A549 (cell line): ENCODE measurements around the gene TUBD1. TPM values are rescaled to one million over a fixed set of nuclear protein-coding genes. Genes with fewer than 3 reads are reported as not detected.

ENCODE experiments used
- ATAC-seq, 2 experiments: fragments of 200-7000 bp in 1 of 2; fragments of >200 bp in 1 of 2; cut with Nextera tagmentation in 1 of 2; cut with Tn5 transposase in 1 of 2; 3 replicates each; pipeline versions ENCODE4 v1.8.0 to v1.9.1; 2018 to 2020; ENCODE audit warnings: mild to moderate bottlenecking in 1 of 2, moderate library complexity in 1 of 2
- CTCF ChIA-PET: fragments of 300-600 bp; sonication (Branson Sonifier 250); formaldehyde crosslinking; extraction: SDS; loops from one replicate; lab custom pipeline; 2021; ENCODE audit warnings: antibody characterized with exemption, inconsistent platforms; lab: Yijun Ruan, JAX
- POLR2A ChIA-PET: fragments of 350-600 bp; formaldehyde crosslinking; extraction: SDS; loops from one replicate; lab custom pipeline; 2021; ENCODE audit warnings: antibody characterized with exemption, inconsistent platforms; lab: Yijun Ruan, JAX
- DNase-seq, 2 experiments: peaks; one replicate each; pipeline versions ENCODE4 v3.0.0 to v3.0.0-alpha.2; 2011 to 2016; ENCODE audit warnings: low read depth in 1 of 2, low spot score in 1 of 2
- FAIRE-seq: peaks from 2 replicates; lab custom pipeline; 2011; peaks lifted over from hg19 to GRCh38; lab: Jason Lieb, UNC
- H3K27ac ChIP-seq, 2 experiments: fragments of >200 bp; sonication (Bioruptor Twin); formaldehyde crosslinking; 3 replicates each; pipeline ENCODE4 v1.5.1; 2016 to 2017
- H3K4me1 ChIP-seq: fragments of >200 bp; sonication (Bioruptor Twin); formaldehyde crosslinking; 3 replicates; pipeline ENCODE4 v1.6.1; 2016
- H3K4me2 ChIP-seq: fragments of >200 bp; sonication (Bioruptor Twin); formaldehyde crosslinking; 3 replicates; pipeline ENCODE4 v1.6.1; 2016
- H3K4me3 ChIP-seq: fragments of >200 bp; sonication (Bioruptor Twin); formaldehyde crosslinking; 3 replicates; pipeline ENCODE4 v1.5.1; 2016
- H3K9me3 ChIP-seq: fragments of >200 bp; sonication (Bioruptor Twin); formaldehyde crosslinking; 3 replicates; pipeline ENCODE4 v1.6.1; 2016
- EHF ChIP-seq: fragments of 250-450 bp; sonication (Bioruptor Pico); IDR thresholded peaks from 2 replicates; pipeline ENCODE4 v1.5.0; 2020; ENCODE audit warnings: mild to moderate bottlenecking
- EHMT2 ChIP-seq: fragments of 200-600 bp; sonication (generic); IDR thresholded peaks from 2 replicates; pipeline ENCODE4 v1.6.1; 2016; ENCODE audit warnings: antibody characterized with exemption, low read depth, mild to moderate bottlenecking, moderate library complexity
- HMGXB4 ChIP-seq: fragments of 250-450 bp; sonication (Bioruptor Pico); IDR thresholded peaks from 2 replicates; pipeline ENCODE4 v1.5.0; 2021; ENCODE audit warnings: mild to moderate bottlenecking, moderate library complexity, borderline replicate concordance
- HOXA7 ChIP-seq: fragments of 250-450 bp; sonication (Bioruptor Pico); IDR thresholded peaks from 2 replicates; pipeline ENCODE4 v1.5.0; 2020; ENCODE audit warnings: mild to moderate bottlenecking, moderate library complexity
- HOXB13 ChIP-seq: fragments of 250-450 bp; sonication (Bioruptor Pico); IDR thresholded peaks from 2 replicates; pipeline ENCODE4 v1.5.0; 2020; ENCODE audit warnings: low read depth, mild to moderate bottlenecking, moderate library complexity
- HOXB5 ChIP-seq: fragments of 250-450 bp; sonication (Bioruptor Pico); IDR thresholded peaks from 2 replicates; pipeline ENCODE4 v1.5.0; 2020; ENCODE audit warnings: mild to moderate bottlenecking, moderate library complexity
- JUN ChIP-seq, 2 experiments: fragments of >200 bp; sonication (Bioruptor Twin); formaldehyde crosslinking; IDR thresholded peaks; 2 replicates in 1 of 2; 3 replicates in 1 of 2; pipeline ENCODE4 v1.6.1; 2016 to 2017
- MAFK ChIP-seq: fragments of 450-650 bp; IDR thresholded peaks from 2 replicates; pipeline ENCODE4 v1.6.1; 2014; ENCODE audit not compliant: partially characterized antibody
- NPAS2 ChIP-seq: fragments of 250-450 bp; sonication (Bioruptor Pico); IDR thresholded peaks from 2 replicates; pipeline ENCODE4 v1.8.0; 2022; ENCODE audit warnings: mild to moderate bottlenecking, moderate library complexity, borderline replicate concordance
- PHF8 ChIP-seq: fragments of 200-600 bp; sonication (generic); IDR thresholded peaks from 2 replicates; pipeline ENCODE4 v1.6.1; 2016; ENCODE audit warnings: low read depth, mild to moderate bottlenecking, antibody characterized with exemption, moderate library complexity, borderline replicate concordance
- POLR2AphosphoS2 ChIP-seq: conservative IDR thresholded peaks from 2 replicates; pipeline ENCODE4 v1.6.1; 2012; ENCODE audit warnings: low read length, improper control_type of control experiment, inconsistent platforms
- RARB ChIP-seq: fragments of 250-450 bp; sonication (Bioruptor Pico); IDR thresholded peaks from 2 replicates; pipeline ENCODE4 v1.8.0; 2021; ENCODE audit warnings: mild to moderate bottlenecking, moderate library complexity
- SMC3 ChIP-seq: fragments of >200 bp; sonication (Bioruptor Twin); formaldehyde crosslinking; IDR thresholded peaks from 3 replicates; pipeline ENCODE4 v1.6.1; 2018; ENCODE audit warnings: inconsistent platforms
- ZC3H11A ChIP-seq: fragments of 450-650 bp; IDR thresholded peaks from 2 replicates; pipeline ENCODE4 v1.6.1; 2014; ENCODE audit warnings: antibody characterized with exemption, mild to moderate bottlenecking
- ZFP36 ChIP-seq: fragments of 450-650 bp; IDR thresholded peaks from 2 replicates; pipeline ENCODE4 v1.6.1; 2014; ENCODE audit warnings: borderline replicate concordance; ENCODE audit not compliant: partially characterized antibody
- WGBS: methylation state at CpG from one replicate; pipeline ENCODE4 v1.1.6; 2017; ENCODE audit errors: missing lambda C conversion rate; 5-methylcytosine and 5-hydroxymethylcytosine counted together
- polyA plus RNA-seq, 4 experiments: library from polyadenylated mRNA; depleted of rRNA in 3 of 4; stranded (reverse); fragments of >200 nt; fragmentation: RNase III in 1 of 4; extraction: RNeasy Plus Mini Kit Qiagen cat#74134 plus additional on column Dnase treatment in 1 of 4; gene quantifications; 2 replicates in 3 of 4; 3 replicates in 1 of 4; pipeline ENCODE4 v1.2.3, GENCODE V29; 2011 to 2017
- TF ChIP-seq, protein P1 (sequence below): fragments of 200-600 bp; sonication (generic); IDR thresholded peaks from 2 replicates; pipeline ENCODE4 v1.6.1; 2016; ENCODE audit warnings: antibody characterized with exemption, mild to moderate bottlenecking, moderate library complexity
- TF ChIP-seq, protein P2 (sequence below): fragments of >200 bp; sonication (Bioruptor Twin); formaldehyde crosslinking; IDR thresholded peaks from 2 replicates; pipeline ENCODE4 v1.6.1; 2016
- TF ChIP-seq, protein P3 (sequence below): IDR thresholded peaks from 2 replicates; pipeline ENCODE4 v1.6.1; 2012
- TF ChIP-seq, protein P4 (sequence below): IDR thresholded peaks from 2 replicates; pipeline ENCODE4 v1.6.1; 2012

TUBD1 gene
- polyA plus RNA-seq, 2 of the 4 experiments (the other 2 are of a cell fraction), result 15.9 to 24.4 TPM

- TF ChIP-seq, protein P1, sequence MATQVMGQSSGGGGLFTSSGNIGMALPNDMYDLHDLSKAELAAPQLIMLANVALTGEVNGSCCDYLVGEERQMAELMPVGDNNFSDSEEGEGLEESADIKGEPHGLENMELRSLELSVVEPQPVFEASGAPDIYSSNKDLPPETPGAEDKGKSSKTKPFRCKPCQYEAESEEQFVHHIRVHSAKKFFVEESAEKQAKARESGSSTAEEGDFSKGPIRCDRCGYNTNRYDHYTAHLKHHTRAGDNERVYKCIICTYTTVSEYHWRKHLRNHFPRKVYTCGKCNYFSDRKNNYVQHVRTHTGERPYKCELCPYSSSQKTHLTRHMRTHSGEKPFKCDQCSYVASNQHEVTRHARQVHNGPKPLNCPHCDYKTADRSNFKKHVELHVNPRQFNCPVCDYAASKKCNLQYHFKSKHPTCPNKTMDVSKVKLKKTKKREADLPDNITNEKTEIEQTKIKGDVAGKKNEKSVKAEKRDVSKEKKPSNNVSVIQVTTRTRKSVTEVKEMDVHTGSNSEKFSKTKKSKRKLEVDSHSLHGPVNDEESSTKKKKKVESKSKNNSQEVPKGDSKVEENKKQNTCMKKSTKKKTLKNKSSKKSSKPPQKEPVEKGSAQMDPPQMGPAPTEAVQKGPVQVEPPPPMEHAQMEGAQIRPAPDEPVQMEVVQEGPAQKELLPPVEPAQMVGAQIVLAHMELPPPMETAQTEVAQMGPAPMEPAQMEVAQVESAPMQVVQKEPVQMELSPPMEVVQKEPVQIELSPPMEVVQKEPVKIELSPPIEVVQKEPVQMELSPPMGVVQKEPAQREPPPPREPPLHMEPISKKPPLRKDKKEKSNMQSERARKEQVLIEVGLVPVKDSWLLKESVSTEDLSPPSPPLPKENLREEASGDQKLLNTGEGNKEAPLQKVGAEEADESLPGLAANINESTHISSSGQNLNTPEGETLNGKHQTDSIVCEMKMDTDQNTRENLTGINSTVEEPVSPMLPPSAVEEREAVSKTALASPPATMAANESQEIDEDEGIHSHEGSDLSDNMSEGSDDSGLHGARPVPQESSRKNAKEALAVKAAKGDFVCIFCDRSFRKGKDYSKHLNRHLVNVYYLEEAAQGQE, result no peak
- TF ChIP-seq SMC3, result no peak
These were observed 4.5 kb downstream of the TUBD1 start (continued) for GRCh38 chr17:59888145-59888750.

DNA sequence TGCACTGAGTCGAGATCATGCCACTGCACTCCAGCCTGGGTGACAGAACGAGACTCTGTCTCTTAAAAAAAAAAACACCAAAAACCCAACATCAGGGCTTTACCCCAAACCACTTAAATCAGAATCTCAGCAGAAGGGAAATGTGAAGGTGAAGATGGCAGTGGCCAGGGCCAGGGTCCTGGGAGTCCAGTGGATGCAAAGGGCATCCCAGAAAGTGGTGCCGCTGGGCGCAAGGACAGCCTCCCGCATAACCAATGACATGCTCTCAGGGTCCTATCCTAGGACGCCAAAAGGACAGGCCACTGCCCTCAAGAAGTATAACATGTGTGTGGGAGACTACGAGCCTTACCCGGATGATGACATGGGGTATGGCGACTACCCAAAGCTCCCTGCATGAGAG is 7.9 kb downstream of the TUBD1 start:
- H3K27ac ChIP-seq, result no peak overlapping the region
- FAIRE-seq (no peak), DNase-seq (no peak), ATAC-seq (no peak)
- TF ChIP-seq, protein P2, sequence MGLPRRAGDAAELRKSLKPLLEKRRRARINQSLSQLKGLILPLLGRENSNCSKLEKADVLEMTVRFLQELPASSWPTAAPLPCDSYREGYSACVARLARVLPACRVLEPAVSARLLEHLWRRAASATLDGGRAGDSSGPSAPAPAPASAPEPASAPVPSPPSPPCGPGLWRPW, result no peak
- TF ChIP-seq POLR2AphosphoS2, result no peak
- TF ChIP-seq EHMT2, result no peak
- no peak for TF ChIP-seq EHF (CRISPR knock-in tag)
- TF ChIP-seq, protein P3, sequence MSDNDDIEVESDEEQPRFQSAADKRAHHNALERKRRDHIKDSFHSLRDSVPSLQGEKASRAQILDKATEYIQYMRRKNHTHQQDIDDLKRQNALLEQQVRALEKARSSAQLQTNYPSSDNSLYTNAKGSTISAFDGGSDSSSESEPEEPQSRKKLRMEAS, result no peak
- no peak for TF ChIP-seq ZFP36
- TF ChIP-seq PHF8, result no peak
- no peak for TF ChIP-seq NPAS2 (CRISPR knock-in tag)
- no peaks in the 10 kb centered on the region for H3K9me3 ChIP-seq
- ChIA-PET POLR2A (no interaction called here), CTCF (interaction anchor here (0.6 to 1.1 kb wide), 2 partner anchors 26 to 38 kb away, joined by 3 to 7 read pairs; no protein-coding TSS in a partner anchor)
- H3K4me2 ChIP-seq, result no peak overlapping the region
- no peak overlapping the region for H3K4me3 ChIP-seq
- H3K4me1 ChIP-seq, result no peaks in the 10 kb centered on the region
- 94% methylated on average over 9 of the region's 9 CpGs for WGBS

DNA sequence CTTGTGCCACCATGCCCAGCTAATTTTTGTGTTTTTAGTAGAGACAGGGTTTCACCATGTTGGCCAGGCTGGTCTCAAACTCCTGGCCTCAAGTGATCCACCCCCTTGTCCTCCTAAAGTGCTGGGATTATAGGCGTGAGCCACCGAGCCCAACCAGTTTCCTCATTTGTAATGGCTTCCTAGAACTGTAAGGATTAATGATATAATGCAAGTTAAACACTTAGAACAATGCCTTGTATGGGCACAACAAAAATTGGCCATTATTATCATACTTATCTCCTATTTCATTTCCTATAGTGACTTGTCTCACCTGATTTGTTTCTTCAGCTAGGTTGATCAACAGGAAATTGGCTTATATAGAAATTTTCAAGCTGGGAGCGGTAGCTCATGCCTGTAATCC is 14.1 kb downstream of the TUBD1 start:
- CTCF ChIA-PET, result interaction anchor here (0.7 to 2.8 kb wide), 7 partner anchors 9 to 132 kb away, joined by 3 to 8 read pairs (median 6); no protein-coding TSS in a partner anchor
- no peaks in the 10 kb centered on the region for H3K9me3 ChIP-seq
- TF ChIP-seq NPAS2 (CRISPR knock-in tag) (no peak), MAFK (no peak), HOXA7 (CRISPR knock-in tag) (no peak), HOXB5 (no peak), RARB (CRISPR knock-in tag) (no peak), HMGXB4 (CRISPR knock-in tag) (no peak), ZC3H11A (no peak), HOXB13 (CRISPR knock-in tag) (no peak), JUN (IDR thresholded peaks at IDR 0.05) (no peak)
- TF ChIP-seq, protein P4, sequence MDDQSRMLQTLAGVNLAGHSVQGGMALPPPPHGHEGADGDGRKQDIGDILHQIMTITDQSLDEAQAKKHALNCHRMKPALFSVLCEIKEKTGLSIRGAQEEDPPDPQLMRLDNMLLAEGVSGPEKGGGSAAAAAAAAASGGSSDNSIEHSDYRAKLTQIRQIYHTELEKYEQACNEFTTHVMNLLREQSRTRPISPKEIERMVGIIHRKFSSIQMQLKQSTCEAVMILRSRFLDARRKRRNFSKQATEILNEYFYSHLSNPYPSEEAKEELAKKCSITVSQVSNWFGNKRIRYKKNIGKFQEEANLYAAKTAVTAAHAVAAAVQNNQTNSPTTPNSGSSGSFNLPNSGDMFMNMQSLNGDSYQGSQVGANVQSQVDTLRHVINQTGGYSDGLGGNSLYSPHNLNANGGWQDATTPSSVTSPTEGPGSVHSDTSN, result no peak
- TF ChIP-seq, protein P2, result no peak
- TF ChIP-seq, protein P3, result no peak
- TF ChIP-seq, protein P1, result no peak
- H3K4me2 ChIP-seq, result no peak overlapping the region
- no peaks in the 10 kb centered on the region for H3K4me1 ChIP-seq
- no peak for DNase-seq
- FAIRE-seq, result no peak
- no peak overlapping the region for H3K27ac ChIP-seq
- POLR2A ChIA-PET, result interaction anchor here (1.2 kb wide), 1 partner anchor 14 kb away, joined by 3 read pairs; the partner anchor contains the start of gene TUBD1
- ATAC-seq, result no peak
- WGBS, result 94% methylated on average over 3 of the region's 3 CpGs
- H3K4me3 ChIP-seq, result no peak overlapping the region
